HepG2 (cell line): Measurements from ENCODE around the gene SPRYD3. TPM values are rescaled to one million over a fixed set of nuclear protein-coding genes. Genes with fewer than 3 reads are reported as not detected.

Source experiments
- FIP1L1 ChIP-seq: fragments of 200-400 bp; formaldehyde crosslinking; IDR thresholded peaks from 2 replicates; pipeline ENCODE4 v1.6.1; 2018; ENCODE audit warnings: low read depth, mild to moderate bottlenecking, low read length, moderate library complexity, borderline replicate concordance; ENCODE audit not compliant: insufficient read depth
- GTF2F1 ChIP-seq: fragments of 150-350 bp; IDR thresholded peaks from 2 replicates; pipeline ENCODE4 v1.6.1; 2014; ENCODE audit warnings: low read length
- HDAC2 ChIP-seq: sonication (generic); formaldehyde crosslinking; IDR thresholded peaks from 2 replicates; pipeline ENCODE4 v1.4.0; 2020; ENCODE audit warnings: missing genetic modification reagents
- HHEX ChIP-seq: IDR thresholded peaks from 2 replicates; pipeline ENCODE4 v1.6.1; 2016; ENCODE audit warnings: control low read depth
- JARID2 ChIP-seq: sonication (generic); formaldehyde crosslinking; IDR thresholded peaks from 2 replicates; pipeline ENCODE4 v1.8.1; 2023; ENCODE audit warnings: missing genetic modification reagents, inconsistent platforms; ENCODE audit not compliant: insufficient replicate concordance
- KDM5B ChIP-seq: sonication (generic); formaldehyde crosslinking; IDR thresholded peaks from 2 replicates; pipeline ENCODE4 v1.4.0; 2020; ENCODE audit warnings: missing genetic modification reagents, mild to moderate bottlenecking, borderline replicate concordance
- MBNL3 ChIP-seq: fragments of 250-450 bp; sonication (Bioruptor Pico); conservative IDR thresholded peaks from 2 replicates; pipeline ENCODE4 v1.8.0; 2022; ENCODE audit warnings: mild to moderate bottlenecking, inconsistent platforms
- MED8 ChIP-seq: sonication (generic); formaldehyde crosslinking; IDR thresholded peaks from 2 replicates; pipeline ENCODE4 v1.8.1; 2023; ENCODE audit warnings: mild to moderate bottlenecking, missing genetic modification reagents; ENCODE audit not compliant: insufficient replicate concordance
- PPARG ChIP-seq: conservative IDR thresholded peaks from 2 replicates; pipeline ENCODE4 v1.6.1; 2016; ENCODE audit warnings: missing biosample characterization, missing genetic modification reagents
- PTBP1 ChIP-seq: fragments of 200-400 bp; formaldehyde crosslinking; IDR thresholded peaks from 2 replicates; pipeline ENCODE4 v1.6.1; 2018; ENCODE audit warnings: low read length, low read depth; ENCODE audit not compliant: poor library complexity, severe bottlenecking
- RFX5 ChIP-seq: IDR thresholded peaks from 2 replicates; pipeline ENCODE4 v1.6.1; 2011; ENCODE audit warnings: low read depth, low read length, improper control_type of control experiment
- RNF2 ChIP-seq: fragments of 450-650 bp; conservative IDR thresholded peaks from 2 replicates; pipeline ENCODE4 v1.6.1; 2016; ENCODE audit warnings: low read depth
- SKI ChIP-seq: fragments of 450-650 bp; IDR thresholded peaks from one replicate; pipeline ENCODE4 v1.6.1; 2018; ENCODE audit warnings: mild to moderate bottlenecking; ENCODE audit not compliant: partially characterized antibody
- SNAI1 ChIP-seq: sonication (generic); formaldehyde crosslinking; IDR thresholded peaks from 2 replicates; pipeline ENCODE4 v1.5.0; 2020; ENCODE audit warnings: mild to moderate bottlenecking, missing genetic modification reagents, borderline replicate concordance
- ZBTB21 ChIP-seq: sonication (generic); formaldehyde crosslinking; IDR thresholded peaks from 2 replicates; pipeline ENCODE4 v1.4.0; 2020; ENCODE audit warnings: missing genetic modification reagents
- ZBTB7B ChIP-seq: sonication (generic); formaldehyde crosslinking; IDR thresholded peaks from 2 replicates; pipeline ENCODE4 v1.4.0; 2020; ENCODE audit warnings: missing genetic modification reagents
- ZFYVE20 ChIP-seq: sonication (generic); formaldehyde crosslinking; IDR thresholded peaks from 2 replicates; pipeline ENCODE4 v1.8.0; 2023; ENCODE audit warnings: low read depth, mild to moderate bottlenecking, moderate library complexity, missing genetic modification reagents, borderline replicate concordance
- ZNF253 ChIP-seq: sonication (generic); formaldehyde crosslinking; IDR thresholded peaks from 2 replicates; pipeline ENCODE4 v1.8.0; 2022; ENCODE audit warnings: mild to moderate bottlenecking, missing genetic modification reagents, borderline replicate concordance
- ZNF597 ChIP-seq: sonication (generic); formaldehyde crosslinking; IDR thresholded peaks from 2 replicates; pipeline ENCODE4 v1.5.0; 2020; ENCODE audit warnings: missing genetic modification reagents
- ZNF816 ChIP-seq: sonication (generic); formaldehyde crosslinking; IDR thresholded peaks from 2 replicates; pipeline ENCODE4 v1.8.0; 2022; ENCODE audit warnings: missing genetic modification reagents, mild to moderate bottlenecking, borderline replicate concordance
- polyA plus RNA-seq, 8 experiments: library from polyadenylated mRNA; depleted of rRNA in 3 of 8; stranded (reverse) in 7 of 8; unstranded in 1 of 8; fragments of >200 nt; fragmentation: Illumina TruSeq in 4 of 8; extraction: Trizol in 4 of 8; gene quantifications; 2 replicates each; pipeline versions ENCODE4 v1.2.1 to v1.2.3, GENCODE V29; 2011 to 2016; ENCODE audit warnings: low read depth in 4 of 8, missing spikeins in 1 of 8, mixed read lengths in 1 of 8; ENCODE audit not compliant: insufficient read depth in 1 of 8
- total RNA-seq, 5 experiments: library from RNA; depleted of rRNA; stranded (reverse); fragments of >200 nt; fragmentation: Illumina TruSeq; extraction: Trizol; gene quantifications; 2 replicates each; pipeline ENCODE4 v1.2.3, GENCODE V29; 2016; ENCODE audit warnings: low read depth in 1 of 5
- TF ChIP-seq, protein P1 (sequence below): sonication (generic); formaldehyde crosslinking; IDR thresholded peaks from 2 replicates; pipeline ENCODE4 v1.4.0; 2020; ENCODE audit warnings: mild to moderate bottlenecking, missing genetic modification reagents
- TF ChIP-seq, protein P2 (sequence below): sonication (generic); formaldehyde crosslinking; IDR thresholded peaks from 2 replicates; pipeline ENCODE4 v1.8.0; 2022; ENCODE audit warnings: mild to moderate bottlenecking, missing genetic modification reagents, borderline replicate concordance
- TF ChIP-seq, protein P3 (sequence below), 2 experiments: sonication (generic) in 1 of 2; formaldehyde crosslinking in 1 of 2; IDR thresholded peaks; 2 replicates each; pipeline versions ENCODE4 v1.4.0 to v1.6.1; 2018 to 2020; ENCODE audit warnings: missing genetic modification reagents in 2 of 2, borderline replicate concordance in 1 of 2, low read depth in 1 of 2, mild to moderate bottlenecking in 1 of 2, missing biosample characterization in 1 of 2
- TF ChIP-seq, protein P4 (sequence below): IDR thresholded peaks from 2 replicates; pipeline ENCODE4 v1.6.1; 2016; ENCODE audit warnings: control low read depth

The SPRYD3 gene
- total and polyA plus RNA-seq, 2 of the 13 experiments (the other 11 are each of a cell fraction or from before 2014, with no cell fraction given) = 9.0 to 9.2 TPM

DNA sequence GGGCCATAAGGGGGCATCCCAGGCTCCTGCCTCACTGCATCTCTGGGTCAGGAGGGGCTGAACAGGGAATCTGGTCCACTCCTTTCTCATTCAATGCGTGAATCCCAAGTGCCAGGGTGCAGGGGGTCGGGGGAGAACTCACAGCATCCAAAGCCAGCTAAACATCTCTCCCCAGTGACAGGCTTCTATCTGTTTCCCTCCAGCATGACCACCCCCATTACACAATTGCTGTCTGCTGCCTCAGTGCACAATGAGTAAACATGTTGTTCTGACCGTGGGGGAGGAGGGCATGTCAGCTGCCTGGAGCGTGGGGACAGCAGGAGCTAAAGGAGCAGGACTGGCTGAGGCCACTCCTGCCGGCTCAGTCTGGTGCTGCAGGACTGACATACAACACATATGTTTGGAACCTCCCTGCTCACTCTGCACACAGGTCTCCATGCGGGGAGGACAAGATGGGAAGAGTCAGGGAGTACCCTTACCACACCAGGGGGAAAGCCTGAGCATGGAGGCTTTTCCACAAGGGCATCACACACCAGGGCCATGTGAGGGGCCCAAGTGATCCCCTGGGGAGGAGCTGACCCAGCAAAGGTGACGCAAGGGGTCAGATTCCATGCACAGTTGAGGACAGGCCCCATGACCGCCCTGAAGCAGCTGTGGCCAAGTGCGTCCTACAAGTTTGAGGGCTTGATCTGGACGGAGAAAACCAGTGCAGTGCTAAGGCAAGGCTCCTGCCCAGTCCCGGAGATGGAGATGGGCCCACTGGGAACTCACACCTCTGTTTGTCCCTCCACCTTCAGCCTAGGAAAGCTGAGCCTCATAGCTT, 27.9 kb downstream of the SPRYD3 start (continued):
- TF ChIP-seq PTBP1 (no peak), FIP1L1 (no peak), ZNF816 (CRISPR knock-in tag) (no peak), ZFYVE20 (no peak), KDM5B (peak; percentile 43; the same call in 1 of the 2 replicates), SKI (peak; percentile 7), RNF2 (no peak), JARID2 (CRISPR knock-in tag) (no peak), PPARG (CRISPR knock-in tag) (no peak), ZBTB21 (CRISPR knock-in tag) (no peak), SNAI1 (CRISPR knock-in tag) (no peak), RFX5 (no peak), ZBTB7B (CRISPR knock-in tag) (peak; percentile 76; the same call in 1 of the 2 replicates), ZNF253 (no peak), MED8 (CRISPR knock-in tag) (no peak), MBNL3 (CRISPR knock-in tag) (no peak), HDAC2 (CRISPR knock-in tag) (peak; percentile 68), GTF2F1 (no peak), HHEX (0 out of 2 replicates have a peak, but pooled peaks have one; percentile 21), ZNF597 (CRISPR knock-in tag) (no peak)
- TF ChIP-seq, protein P1, sequence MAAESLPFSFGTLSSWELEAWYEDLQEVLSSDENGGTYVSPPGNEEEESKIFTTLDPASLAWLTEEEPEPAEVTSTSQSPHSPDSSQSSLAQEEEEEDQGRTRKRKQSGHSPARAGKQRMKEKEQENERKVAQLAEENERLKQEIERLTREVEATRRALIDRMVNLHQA (CRISPR knock-in tag) = no peak
- TF ChIP-seq, protein P2, sequence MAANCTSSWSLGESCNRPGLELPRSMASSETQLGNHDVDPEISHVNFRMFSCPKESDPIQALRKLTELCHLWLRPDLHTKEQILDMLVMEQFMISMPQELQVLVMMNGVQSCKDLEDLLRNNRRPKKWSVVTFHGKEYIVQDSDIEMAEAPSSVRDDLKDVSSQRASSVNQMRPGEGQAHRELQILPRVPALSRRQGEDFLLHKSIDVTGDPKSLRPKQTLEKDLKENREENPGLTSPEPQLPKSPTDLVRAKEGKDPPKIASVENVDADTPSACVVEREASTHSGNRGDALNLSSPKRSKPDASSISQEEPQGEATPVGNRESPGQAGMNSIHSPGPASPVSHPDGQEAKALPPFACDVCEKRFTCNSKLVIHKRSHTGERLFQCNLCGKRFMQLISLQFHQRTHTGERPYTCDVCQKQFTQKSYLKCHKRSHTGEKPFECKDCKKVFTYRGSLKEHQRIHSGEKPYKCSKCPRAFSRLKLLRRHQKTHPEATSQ (CRISPR knock-in tag) = no peak
- TF ChIP-seq, protein P3, sequence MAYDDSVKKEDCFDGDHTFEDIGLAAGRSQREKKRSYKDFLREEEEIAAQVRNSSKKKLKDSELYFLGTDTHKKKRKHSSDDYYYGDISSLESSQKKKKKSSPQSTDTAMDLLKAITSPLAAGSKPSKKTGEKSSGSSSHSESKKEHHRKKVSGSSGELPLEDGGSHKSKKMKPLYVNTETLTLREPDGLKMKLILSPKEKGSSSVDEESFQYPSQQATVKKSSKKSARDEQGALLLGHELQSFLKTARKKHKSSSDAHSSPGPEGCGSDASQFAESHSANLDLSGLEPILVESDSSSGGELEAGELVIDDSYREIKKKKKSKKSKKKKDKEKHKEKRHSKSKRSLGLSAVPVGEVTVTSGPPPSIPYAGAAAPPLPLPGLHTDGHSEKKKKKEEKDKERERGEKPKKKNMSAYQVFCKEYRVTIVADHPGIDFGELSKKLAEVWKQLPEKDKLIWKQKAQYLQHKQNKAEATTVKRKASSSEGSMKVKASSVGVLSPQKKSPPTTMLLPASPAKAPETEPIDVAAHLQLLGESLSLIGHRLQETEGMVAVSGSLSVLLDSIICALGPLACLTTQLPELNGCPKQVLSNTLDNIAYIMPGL (CRISPR knock-in tag; IDR thresholded peaks at IDR 0.05; ENCODE audit: borderline replicate concordance in 1 of 2, low read depth in 1 of 2) = peak in 1 of 2 experiments; percentile 40; a peak in 2 of 4 replicates
- TF ChIP-seq, protein P4, sequence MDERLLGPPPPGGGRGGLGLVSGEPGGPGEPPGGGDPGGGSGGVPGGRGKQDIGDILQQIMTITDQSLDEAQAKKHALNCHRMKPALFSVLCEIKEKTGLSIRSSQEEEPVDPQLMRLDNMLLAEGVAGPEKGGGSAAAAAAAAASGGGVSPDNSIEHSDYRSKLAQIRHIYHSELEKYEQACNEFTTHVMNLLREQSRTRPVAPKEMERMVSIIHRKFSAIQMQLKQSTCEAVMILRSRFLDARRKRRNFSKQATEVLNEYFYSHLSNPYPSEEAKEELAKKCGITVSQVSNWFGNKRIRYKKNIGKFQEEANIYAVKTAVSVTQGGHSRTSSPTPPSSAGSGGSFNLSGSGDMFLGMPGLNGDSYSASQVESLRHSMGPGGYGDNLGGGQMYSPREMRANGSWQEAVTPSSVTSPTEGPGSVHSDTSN = no peak
